ENCODE results near the gene UBAC2. TPM values are rescaled to one million over a fixed set of nuclear protein-coding genes. Genes with fewer than 3 reads are reported as not detected.

Gene UBAC2
- total RNA-seq, 4 donors from 2014 or later = 56.8 to 88.5 (median 77.7) TPM

DNA sequence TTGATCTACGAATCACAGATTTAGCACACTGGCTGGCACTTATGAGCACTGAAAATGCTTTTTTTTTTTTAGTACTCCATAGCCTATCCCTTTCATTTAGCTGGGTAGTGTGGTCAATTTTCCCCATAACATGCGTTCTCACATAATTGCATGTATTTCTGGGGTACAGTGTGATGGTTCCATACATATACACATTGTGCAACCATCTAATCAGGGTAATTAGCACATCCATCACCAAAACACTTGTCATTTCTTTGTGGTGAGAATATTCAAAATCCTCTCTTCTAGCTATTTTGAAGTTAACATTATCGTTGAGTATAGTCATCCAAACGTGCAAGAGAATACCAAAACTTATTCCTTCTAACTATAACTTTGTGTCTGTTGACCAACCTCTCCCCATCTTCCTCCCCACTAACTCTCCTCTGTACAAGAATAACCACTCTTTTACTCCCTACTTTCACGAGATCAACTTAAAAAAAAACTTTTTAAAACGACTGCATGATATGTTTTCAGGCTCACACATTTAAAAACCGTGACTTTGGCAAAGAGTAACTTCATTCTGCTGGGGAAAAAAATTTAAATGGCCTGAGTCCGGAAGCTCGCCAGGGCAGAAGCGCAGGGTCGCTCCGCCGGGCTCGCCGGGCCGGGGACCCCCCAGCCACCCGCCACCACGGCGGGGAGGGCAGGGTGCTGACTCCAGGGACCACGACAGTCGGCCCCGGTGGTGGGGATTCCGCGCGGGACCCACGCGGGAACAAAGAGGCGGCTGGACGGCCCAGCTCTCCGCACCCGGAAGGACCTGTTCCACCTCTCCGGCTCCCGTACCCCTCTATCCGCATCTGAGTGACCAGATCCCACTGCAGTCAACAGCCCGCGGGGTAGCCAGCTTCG, 868 bp upstream of the UBAC2 start:
- H3K4me3 ChIP-seq (replicated peaks in 1 of 3) = peak overlapping the region; percentile 64 to 96 (median 96)
- peak overlapping the region; percentile 99 for H3K27ac ChIP-seq
- intact Hi-C loops (cut with DNase I) = loop anchor here (10.0 kb wide), 1 partner anchor 1765 kb away; the partner anchor contains the start of gene RAP2A
- H3K9me3 ChIP-seq = no peaks in the 10 kb centered on the region
- WGBS, 2 donors = 7 to 8% methylated on average over 27 to 29 of the region's 37 CpGs
- TF ChIP-seq, protein P1, sequence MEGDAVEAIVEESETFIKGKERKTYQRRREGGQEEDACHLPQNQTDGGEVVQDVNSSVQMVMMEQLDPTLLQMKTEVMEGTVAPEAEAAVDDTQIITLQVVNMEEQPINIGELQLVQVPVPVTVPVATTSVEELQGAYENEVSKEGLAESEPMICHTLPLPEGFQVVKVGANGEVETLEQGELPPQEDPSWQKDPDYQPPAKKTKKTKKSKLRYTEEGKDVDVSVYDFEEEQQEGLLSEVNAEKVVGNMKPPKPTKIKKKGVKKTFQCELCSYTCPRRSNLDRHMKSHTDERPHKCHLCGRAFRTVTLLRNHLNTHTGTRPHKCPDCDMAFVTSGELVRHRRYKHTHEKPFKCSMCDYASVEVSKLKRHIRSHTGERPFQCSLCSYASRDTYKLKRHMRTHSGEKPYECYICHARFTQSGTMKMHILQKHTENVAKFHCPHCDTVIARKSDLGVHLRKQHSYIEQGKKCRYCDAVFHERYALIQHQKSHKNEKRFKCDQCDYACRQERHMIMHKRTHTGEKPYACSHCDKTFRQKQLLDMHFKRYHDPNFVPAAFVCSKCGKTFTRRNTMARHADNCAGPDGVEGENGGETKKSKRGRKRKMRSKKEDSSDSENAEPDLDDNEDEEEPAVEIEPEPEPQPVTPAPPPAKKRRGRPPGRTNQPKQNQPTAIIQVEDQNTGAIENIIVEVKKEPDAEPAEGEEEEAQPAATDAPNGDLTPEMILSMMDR (IDR thresholded peaks at IDR 0.05) = no peak
- no peak for TF ChIP-seq POLR2A (IDR thresholded peaks at IDR 0.05)
- H3K36me3 ChIP-seq = no peaks in the 10 kb centered on the region
- no peaks in the 10 kb centered on the region for H3K27me3 ChIP-seq
- peaks cover 16 to 37% of the 10 kb centered on the region in 2 donors for H3K4me1 ChIP-seq
- peak in 1 of 2 donors; percentile 30 for DNase-seq

DNA sequence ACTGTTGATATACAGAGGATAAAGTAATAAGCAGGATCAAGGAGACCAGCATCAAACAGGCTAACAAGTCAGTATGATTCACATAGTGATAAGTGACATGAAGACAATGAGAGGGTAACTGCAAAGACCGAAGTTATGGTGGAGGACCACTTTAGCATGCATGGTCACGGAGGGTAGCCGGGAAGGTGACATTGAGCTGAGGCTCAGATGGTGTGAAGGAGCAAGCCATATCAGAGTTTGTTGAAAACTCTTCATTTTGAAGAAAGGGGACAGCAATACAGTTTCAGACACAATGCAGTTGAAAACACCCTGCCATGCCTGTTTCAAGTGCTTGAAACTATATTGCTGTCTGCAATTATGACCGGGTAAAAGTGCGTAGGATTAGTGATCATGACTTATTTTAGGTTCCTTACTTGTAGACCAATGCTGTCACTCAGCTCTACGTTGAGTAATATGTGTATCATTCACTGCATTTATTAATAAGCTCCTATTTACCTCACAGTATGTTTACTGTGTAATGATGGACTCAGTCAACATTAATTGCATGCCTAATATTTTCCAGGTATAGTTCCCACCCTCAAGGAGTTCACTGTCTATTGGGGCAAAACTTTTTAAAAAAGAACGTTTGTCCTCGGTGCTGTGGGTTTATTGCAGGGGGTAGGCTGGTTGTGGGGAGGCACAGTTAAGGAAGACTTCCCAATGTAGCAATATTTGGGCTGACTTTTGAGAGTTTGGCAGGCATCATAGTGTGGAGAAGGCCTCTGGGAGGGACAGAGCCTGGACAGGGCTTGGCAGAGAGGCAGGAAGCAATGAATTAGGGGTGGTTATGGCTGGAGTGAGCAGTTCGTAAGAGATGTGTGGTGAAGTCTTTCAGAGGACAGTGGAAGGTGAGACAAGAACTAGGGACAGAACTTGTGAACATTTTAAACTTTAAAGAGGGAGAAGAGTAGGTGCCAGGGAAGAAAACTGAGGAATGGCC, 3.2 kb downstream of the UBAC2 start:
- peaks cover 23 to 44% of the 10 kb centered on the region in 2 donors for H3K4me1 ChIP-seq
- H3K4me3 ChIP-seq (replicated peaks in 1 of 3) = no peak overlapping the region
- no peaks in the 10 kb centered on the region for H3K9me3 ChIP-seq
- TF ChIP-seq, protein P1 (IDR thresholded peaks at IDR 0.05) = no peak
- no peak for TF ChIP-seq POLR2A (IDR thresholded peaks at IDR 0.05)
- H3K36me3 ChIP-seq = no peaks in the 10 kb centered on the region
- WGBS, 2 donors = 78 to 80% methylated on average over 9 of the region's 9 CpGs
- H3K27ac ChIP-seq = no peak overlapping the region
- DNase-seq = no peak
- intact Hi-C loops (cut with DNase I) = loop anchor here (10.0 kb wide), 1 partner anchor 1769 kb away; the partner anchor contains the start of gene RAP2A
- H3K27me3 ChIP-seq = no peaks in the 10 kb centered on the region

DNA sequence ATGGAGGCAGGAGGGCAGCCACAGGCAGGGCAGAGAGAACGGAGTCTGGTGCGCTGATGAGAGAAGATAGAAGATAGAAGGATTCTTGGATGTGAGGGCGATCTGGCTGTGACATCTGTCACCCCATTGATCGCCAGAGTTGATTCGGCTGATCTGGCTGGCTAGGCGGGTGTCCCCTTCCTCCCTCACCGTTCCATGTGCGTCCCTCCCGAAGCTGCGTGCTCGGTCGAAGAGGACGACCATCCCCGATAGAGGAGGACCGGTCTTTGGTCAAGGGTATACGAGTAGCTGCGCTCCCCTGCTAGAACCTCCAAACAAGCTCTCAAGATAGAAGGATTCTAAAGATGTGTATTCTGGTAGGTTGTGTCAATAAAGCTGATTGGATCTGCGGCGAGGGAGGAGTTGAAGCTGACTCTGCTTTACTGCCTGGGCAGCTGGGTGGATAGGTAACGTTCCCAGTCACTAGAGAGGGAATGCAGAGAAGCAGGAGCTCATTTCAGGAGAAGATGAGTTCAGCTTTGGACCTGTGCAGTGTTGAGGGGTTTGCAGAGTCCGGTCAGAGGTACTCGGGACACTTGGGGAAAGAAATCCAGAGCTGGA, 5.1 kb downstream of the UBAC2 start:
- intact Hi-C loops (cut with DNase I) = loop anchor here (10.0 kb wide), 1 partner anchor 1771 kb away; the partner anchor contains the start of gene RAP2A
- TF ChIP-seq, protein P1 (IDR thresholded peaks at IDR 0.05) = no peak
- no peak for TF ChIP-seq POLR2A (IDR thresholded peaks at IDR 0.05)
- 92 to 95% methylated on average over 22 of the region's 22 CpGs for WGBS, 2 donors

DNA sequence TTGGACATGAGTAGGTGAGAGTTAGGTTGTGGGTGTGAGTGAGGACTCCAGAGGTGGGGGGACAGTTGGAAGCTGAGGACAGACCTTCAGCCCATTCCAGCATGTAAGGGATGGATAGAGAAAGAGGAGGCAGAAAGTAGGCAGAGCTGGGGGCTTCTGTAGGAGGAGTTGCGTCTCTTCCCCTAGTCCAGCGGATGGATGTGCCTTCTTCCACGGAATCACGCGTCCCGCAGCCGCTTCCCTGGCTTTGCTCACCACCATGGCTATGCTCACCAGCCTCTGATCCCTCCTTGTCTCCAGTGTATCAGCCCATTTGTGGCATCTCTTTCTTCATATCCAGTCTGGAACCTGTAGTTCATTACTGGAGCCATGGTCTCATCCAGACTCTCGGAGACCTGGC, 5.6 kb downstream of the UBAC2 start:
- no peaks in the 10 kb centered on the region for H3K36me3 ChIP-seq
- intact Hi-C loops (cut with DNase I) = loop anchor here (10.0 kb wide), 1 partner anchor 1771 kb away; the partner anchor contains the start of gene RAP2A
- TF ChIP-seq, protein P1 (IDR thresholded peaks at IDR 0.05) = no peak
- TF ChIP-seq POLR2A (IDR thresholded peaks at IDR 0.05) = no peak
- H3K27ac ChIP-seq = no peak overlapping the region
- H3K9me3 ChIP-seq = no peaks in the 10 kb centered on the region
- no peaks in the 10 kb centered on the region for H3K27me3 ChIP-seq
- no peak overlapping the region for H3K4me3 ChIP-seq (replicated peaks in 1 of 3)
- DNase-seq = no peak
- H3K4me1 ChIP-seq = peaks cover 21 to 43% of the 10 kb centered on the region in 2 donors
- 96 to 98% methylated on average over 8 of the region's 8 CpGs for WGBS, 2 donors

More for the DNA sequence above, 5.1 kb downstream of the UBAC2 start:
- Histone ChIP-seq H3K4me1 (peaks cover 21 to 43% of the 10 kb centered on the region in 2 donors), H3K9me3 (no peaks in the 10 kb centered on the region), H3K27me3 (no peaks in the 10 kb centered on the region), H3K36me3 (no peaks in the 10 kb centered on the region), H3K27ac (no peak overlapping the region), H3K4me3 (replicated peaks in 1 of 3) (no peak overlapping the region)
- no peak for DNase-seq
